Gastrocnemius medialis (tissue), 4 donors: ENCODE measurements around the gene FSIP1.

Experiments
- POLR2A ChIP-seq, 2 donors: fragments of 450-650 bp; IDR thresholded peaks; one replicate each; pipeline ENCODE4 v1.6.1; 2017; ENCODE audit warnings: antibody characterized with exemption in 2 of 2, mild to moderate bottlenecking in 2 of 2, moderate library complexity in 2 of 2
- TF ChIP-seq, protein P1 (sequence below), 5 experiments: fragments of 450-650 bp in 3 of 5; fragments of 200-600 bp in 2 of 5; sonication (generic) in 2 of 5; IDR thresholded peaks in 4 of 5; conservative IDR thresholded peaks in 1 of 5; 1 replicate in 4 of 5; 2 replicates in 1 of 5; pipeline ENCODE4 v1.5.1; 2016 to 2019; ENCODE audit warnings: antibody characterized with exemption in 5 of 5, mild to moderate bottlenecking in 3 of 5, moderate library complexity in 3 of 5

DNA sequence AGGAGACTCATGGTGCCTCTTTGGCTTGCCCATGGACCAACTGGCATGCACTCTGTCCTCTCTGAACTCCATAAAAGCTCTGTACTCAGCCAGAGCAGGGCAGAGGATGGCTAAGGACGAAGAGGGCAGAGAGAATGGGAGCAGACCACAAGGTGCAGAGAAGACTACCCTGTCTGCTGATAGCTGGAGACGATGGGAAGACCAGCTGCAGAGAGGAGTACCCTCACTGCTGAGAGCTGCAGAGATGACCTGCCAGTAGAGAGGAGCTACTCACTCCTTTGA, 136.7 kb downstream of the FSIP1 start:
- TF ChIP-seq, protein P1, sequence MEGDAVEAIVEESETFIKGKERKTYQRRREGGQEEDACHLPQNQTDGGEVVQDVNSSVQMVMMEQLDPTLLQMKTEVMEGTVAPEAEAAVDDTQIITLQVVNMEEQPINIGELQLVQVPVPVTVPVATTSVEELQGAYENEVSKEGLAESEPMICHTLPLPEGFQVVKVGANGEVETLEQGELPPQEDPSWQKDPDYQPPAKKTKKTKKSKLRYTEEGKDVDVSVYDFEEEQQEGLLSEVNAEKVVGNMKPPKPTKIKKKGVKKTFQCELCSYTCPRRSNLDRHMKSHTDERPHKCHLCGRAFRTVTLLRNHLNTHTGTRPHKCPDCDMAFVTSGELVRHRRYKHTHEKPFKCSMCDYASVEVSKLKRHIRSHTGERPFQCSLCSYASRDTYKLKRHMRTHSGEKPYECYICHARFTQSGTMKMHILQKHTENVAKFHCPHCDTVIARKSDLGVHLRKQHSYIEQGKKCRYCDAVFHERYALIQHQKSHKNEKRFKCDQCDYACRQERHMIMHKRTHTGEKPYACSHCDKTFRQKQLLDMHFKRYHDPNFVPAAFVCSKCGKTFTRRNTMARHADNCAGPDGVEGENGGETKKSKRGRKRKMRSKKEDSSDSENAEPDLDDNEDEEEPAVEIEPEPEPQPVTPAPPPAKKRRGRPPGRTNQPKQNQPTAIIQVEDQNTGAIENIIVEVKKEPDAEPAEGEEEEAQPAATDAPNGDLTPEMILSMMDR (IDR thresholded peaks at IDR 0.05 in 4 of 5, conservative IDR thresholded peaks at IDR 0.05 in 1 of 5): no peak
- TF ChIP-seq POLR2A (IDR thresholded peaks at IDR 0.05): no peak
